Karpas-422 (cell line): Measurements from ENCODE around the gene MXRA7. TPM values are rescaled to one million over a fixed set of nuclear protein-coding genes. Genes with fewer than 3 reads are reported as not detected.

Experiments
- DNase-seq: peaks from one replicate; pipeline ENCODE4 v3.0.0-alpha.2; 2015
- H2AFZ ChIP-seq: fragments of 200-600 bp; sonication (generic); 2 replicates; pipeline ENCODE4 v1.6.1; 2014; ENCODE audit warnings: antibody characterized with exemption, low read length, mixed read lengths
- H3K27ac ChIP-seq: fragments of 200-600 bp; sonication (generic); 2 replicates; pipeline ENCODE4 v1.5.1; 2014; ENCODE audit warnings: mild to moderate bottlenecking, low read length, moderate library complexity
- H3K27me3 ChIP-seq: fragments of 200-600 bp; sonication (generic); 2 replicates; pipeline ENCODE4 v1.6.1; 2014; ENCODE audit warnings: low read length, mixed read lengths
- H3K36me3 ChIP-seq: fragments of 200-600 bp; sonication (generic); 2 replicates; pipeline ENCODE4 v1.6.1; 2014; ENCODE audit warnings: low read length, mixed read lengths; ENCODE audit not compliant: insufficient read depth
- H3K4me1 ChIP-seq: fragments of 200-600 bp; sonication (generic); 2 replicates; pipeline ENCODE4 v1.6.1; 2014; ENCODE audit warnings: mild to moderate bottlenecking, low read length, mixed read lengths
- H3K4me2 ChIP-seq: fragments of 200-600 bp; sonication (generic); 2 replicates; pipeline ENCODE4 v1.6.1; 2014; ENCODE audit warnings: low read length, low read depth, mild to moderate bottlenecking; ENCODE audit not compliant: poor library complexity, severe bottlenecking
- H3K4me3 ChIP-seq: fragments of 200-600 bp; sonication (generic); 2 replicates; pipeline ENCODE4 v1.5.1; 2014; ENCODE audit warnings: mild to moderate bottlenecking, antibody characterized with exemption, low read length, mixed read lengths
- H3K79me2 ChIP-seq: fragments of 200-600 bp; sonication (generic); 2 replicates; pipeline ENCODE4 v1.6.1; 2014; ENCODE audit warnings: mild to moderate bottlenecking, low read length, mixed read lengths
- H3K9ac ChIP-seq: fragments of 200-600 bp; sonication (generic); 2 replicates; pipeline ENCODE4 v1.6.0; 2014; ENCODE audit warnings: low read length
- H3K9me2 ChIP-seq: fragments of 200-600 bp; sonication (generic), shearing (Covaris generic); replicated peaks from 2 replicates; pipeline ENCODE4 v1.6.0; 2014; ENCODE audit warnings: mild to moderate bottlenecking, low read length, moderate library complexity; ENCODE audit not compliant: insufficient read depth
- H3K9me3 ChIP-seq: fragments of 300-700, 200-600 bp; sonication (generic); 2 replicates; pipeline ENCODE4 v1.6.1; 2014; ENCODE audit warnings: low read length, mixed read lengths
- H4K20me1 ChIP-seq: fragments of 200-600 bp; sonication (generic); 2 replicates; pipeline ENCODE4 v1.6.1; 2014; ENCODE audit warnings: mild to moderate bottlenecking, antibody characterized with exemption, low read length, low read depth; ENCODE audit not compliant: insufficient read depth
- total RNA-seq: library from RNA; depleted of rRNA; stranded (reverse); fragments of >200 nt; shearing (Covaris generic); gene quantifications from 2 replicates; pipeline ENCODE4 v1.2.3, GENCODE V29; 2014; ENCODE audit warnings: low replicate concordance

The MXRA7 gene
- total RNA-seq, 1 experiment from 2014 or later = 0.45 TPM

DNA sequence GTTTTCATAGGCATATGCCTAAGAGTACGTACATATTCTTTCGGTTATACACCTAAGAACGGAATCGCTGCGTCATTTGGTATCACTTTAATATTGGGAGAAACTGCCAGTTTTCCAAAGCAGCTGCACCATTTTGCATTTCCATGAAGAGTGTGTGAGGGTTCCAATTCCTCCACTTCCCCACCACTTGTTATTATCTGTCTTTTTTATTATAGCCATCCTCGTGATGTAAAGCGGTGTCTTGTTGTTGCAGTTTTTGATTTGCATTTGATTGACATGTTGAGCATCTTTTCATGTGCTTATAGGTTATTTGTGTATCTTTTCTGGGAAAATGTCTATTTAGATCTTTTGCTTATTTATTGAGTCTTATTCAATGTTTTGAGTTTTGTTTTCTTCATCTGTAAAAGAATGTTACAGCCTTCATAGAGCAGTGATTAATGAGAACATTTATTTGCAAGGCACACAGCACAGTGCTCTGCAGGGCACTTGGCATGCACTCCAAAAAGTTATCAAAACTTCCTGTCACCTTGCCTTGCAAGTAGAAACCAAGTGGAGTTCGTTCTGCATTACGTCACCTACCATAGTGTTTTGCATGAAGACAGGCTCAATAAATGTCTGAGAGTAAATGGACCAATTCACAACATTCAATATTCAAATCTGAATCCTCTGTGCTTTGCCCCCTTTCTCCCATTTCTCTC is 40.6 kb downstream of the MXRA7 start:
- H3K4me3 ChIP-seq = no peak overlapping the region
- H3K9me2 ChIP-seq = peaks cover 6% of the 10 kb centered on the region; the same call in 1 of the 2 replicates
- DNase-seq = no peak
- peaks cover 13% of the 10 kb centered on the region for H3K4me1 ChIP-seq
- H4K20me1 ChIP-seq = no peaks in the 10 kb centered on the region
- H3K9me3 ChIP-seq = no peaks in the 10 kb centered on the region
- no peak overlapping the region for H3K9ac ChIP-seq
- H2AFZ ChIP-seq = 0 out of 2 replicates have a peak overlapping the region, but pooled peaks have one; percentile 10
- H3K27ac ChIP-seq = no peak overlapping the region
- H3K79me2 ChIP-seq = no peaks in the 10 kb centered on the region
- H3K4me2 ChIP-seq = no peak overlapping the region
- H3K27me3 ChIP-seq = no peaks in the 10 kb centered on the region
- H3K36me3 ChIP-seq = no peaks in the 10 kb centered on the region

DNA sequence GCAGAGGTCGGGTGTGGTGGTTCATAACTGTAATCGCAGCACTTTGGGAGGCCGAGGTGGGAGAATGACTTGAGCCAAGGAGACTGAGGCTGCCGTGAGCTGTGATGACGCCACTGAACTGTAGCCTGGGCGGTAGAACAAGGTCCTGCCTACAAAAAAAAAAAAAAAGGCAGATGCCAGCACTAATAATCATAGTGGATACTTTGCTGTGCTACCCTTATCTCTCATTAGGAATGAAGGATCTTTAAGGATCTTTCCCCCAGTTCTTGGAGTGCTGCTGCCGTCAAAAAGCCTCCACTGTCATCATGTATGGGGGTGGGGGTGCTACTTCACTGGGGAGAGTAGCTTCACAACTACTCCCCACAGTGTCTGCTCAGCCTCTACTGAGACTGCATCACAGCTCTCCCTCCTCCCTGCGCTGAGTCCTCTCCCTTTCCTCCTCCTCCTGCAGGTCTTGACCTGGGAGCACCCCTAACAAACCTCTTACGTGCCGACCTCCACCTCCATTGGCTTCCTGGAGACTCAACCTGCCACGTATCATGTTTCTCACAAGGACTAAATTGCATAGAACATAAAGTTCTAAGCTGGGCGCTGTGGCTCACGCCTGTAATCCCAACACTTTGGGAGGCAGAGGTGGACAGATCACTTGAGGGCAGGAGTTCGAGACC is 42.8 kb downstream of the MXRA7 start:
- H4K20me1 ChIP-seq = no peaks in the 10 kb centered on the region
- H3K9ac ChIP-seq = no peak overlapping the region
- H3K36me3 ChIP-seq = no peaks in the 10 kb centered on the region
- no peaks in the 10 kb centered on the region for H3K79me2 ChIP-seq
- H3K27me3 ChIP-seq = no peaks in the 10 kb centered on the region
- no peak overlapping the region for H3K4me3 ChIP-seq
- peaks cover 13% of the 10 kb centered on the region for H3K4me1 ChIP-seq
- H3K27ac ChIP-seq = no peak overlapping the region
- peaks cover 6% of the 10 kb centered on the region; the same call in 1 of the 2 replicates for H3K9me2 ChIP-seq
- H3K9me3 ChIP-seq = no peaks in the 10 kb centered on the region
- H2AFZ ChIP-seq = no peak overlapping the region
- DNase-seq = no peak
- no peak overlapping the region for H3K4me2 ChIP-seq

DNA sequence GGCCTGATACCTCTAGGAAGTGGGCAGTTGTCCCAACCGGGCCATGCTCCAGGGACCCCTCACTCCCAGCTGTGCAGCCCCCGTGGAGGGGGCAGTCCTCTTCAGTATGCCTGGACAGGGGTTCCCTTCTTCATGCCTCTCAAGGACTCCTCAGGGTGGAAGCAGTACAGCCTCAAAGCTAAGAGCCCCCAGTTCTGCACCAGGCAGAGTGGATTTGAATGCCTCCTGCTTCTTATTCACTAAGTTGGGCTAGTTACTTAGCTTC is 43.3 kb downstream of the MXRA7 start:
- Histone ChIP-seq H3K9me3 (no peaks in the 10 kb centered on the region), H4K20me1 (no peaks in the 10 kb centered on the region), H3K36me3 (no peaks in the 10 kb centered on the region), H3K9me2 (peaks cover 5% of the 10 kb centered on the region; the same call in 1 of the 2 replicates), H3K4me1 (peaks cover 12% of the 10 kb centered on the region), H3K4me2 (no peak overlapping the region), H3K27me3 (no peaks in the 10 kb centered on the region), H2AFZ (no peak overlapping the region), H3K9ac (no peak overlapping the region), H3K79me2 (no peaks in the 10 kb centered on the region), H3K4me3 (no peak overlapping the region), H3K27ac (no peak overlapping the region)
- no peak for DNase-seq

DNA sequence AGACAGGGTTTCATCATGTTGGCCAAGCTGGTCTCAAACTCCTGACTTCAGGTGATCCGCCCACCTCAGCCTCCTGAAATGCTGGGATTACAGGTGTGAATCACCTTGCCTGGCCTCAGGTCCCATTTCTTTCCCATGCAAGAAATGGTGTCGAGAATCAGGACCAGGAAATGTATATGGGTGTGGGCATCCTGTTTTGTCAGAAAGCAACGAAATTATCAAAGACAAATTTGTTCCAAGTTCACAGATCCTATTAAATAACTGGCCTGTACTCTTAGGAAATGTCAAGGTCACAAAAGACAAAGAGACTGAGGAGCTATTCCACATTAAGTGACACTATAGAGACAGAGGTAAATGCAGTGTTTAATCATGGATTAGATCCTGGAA is 50.1 kb downstream of the MXRA7 start:
- H3K4me1 ChIP-seq = no peaks in the 10 kb centered on the region
- no peak overlapping the region for H2AFZ ChIP-seq
- H3K27ac ChIP-seq = no peak overlapping the region
- no peaks in the 10 kb centered on the region for H4K20me1 ChIP-seq
- H3K9me3 ChIP-seq = no peaks in the 10 kb centered on the region
- no peaks in the 10 kb centered on the region for H3K27me3 ChIP-seq
- H3K4me3 ChIP-seq = no peak overlapping the region
- H3K4me2 ChIP-seq = no peak overlapping the region
- no peaks in the 10 kb centered on the region for H3K9me2 ChIP-seq
- DNase-seq = no peak
- H3K9ac ChIP-seq = no peak overlapping the region
- H3K36me3 ChIP-seq = no peaks in the 10 kb centered on the region
- no peaks in the 10 kb centered on the region for H3K79me2 ChIP-seq

GRCh38 chr17:76659928-76660655 is 50.7 kb downstream of the MXRA7 start:
- H2AFZ ChIP-seq = no peak overlapping the region
- no peak overlapping the region for H3K27ac ChIP-seq
- no peaks in the 10 kb centered on the region for H4K20me1 ChIP-seq
- no peaks in the 10 kb centered on the region for H3K27me3 ChIP-seq
- no peaks in the 10 kb centered on the region for H3K36me3 ChIP-seq
- H3K9me2 ChIP-seq = no peaks in the 10 kb centered on the region
- no peaks in the 10 kb centered on the region for H3K79me2 ChIP-seq
- H3K4me1 ChIP-seq = no peaks in the 10 kb centered on the region
- no peak for DNase-seq
- no peak overlapping the region for H3K9ac ChIP-seq
- no peak overlapping the region for H3K4me2 ChIP-seq
- no peaks in the 10 kb centered on the region for H3K9me3 ChIP-seq
- no peak overlapping the region for H3K4me3 ChIP-seq

DNA sequence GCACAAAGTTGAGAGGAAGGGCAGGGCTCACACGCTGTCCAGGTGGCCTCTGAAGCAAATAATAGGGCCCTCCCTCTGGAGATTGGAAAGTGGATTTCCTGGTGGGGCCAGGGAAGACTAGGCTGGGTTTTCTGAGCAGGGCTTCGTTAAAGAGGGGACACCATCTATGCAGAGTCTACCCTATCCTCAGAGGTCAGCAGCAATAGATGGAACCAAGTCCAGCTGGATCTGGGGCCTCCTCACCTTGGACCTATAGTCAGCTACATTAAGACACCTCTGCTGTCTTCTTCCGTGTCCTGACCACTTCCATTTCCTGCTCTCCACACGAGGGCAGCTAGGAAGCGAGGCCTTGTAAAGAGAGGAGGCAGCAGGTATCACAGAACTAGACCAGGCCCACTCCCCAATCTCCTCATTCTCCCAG is 52.5 kb downstream of the MXRA7 start:
- no peaks in the 10 kb centered on the region for H3K9me2 ChIP-seq
- H3K27me3 ChIP-seq = no peaks in the 10 kb centered on the region
- no peaks in the 10 kb centered on the region for H3K4me1 ChIP-seq
- no peak overlapping the region for H3K9ac ChIP-seq
- H2AFZ ChIP-seq = no peak overlapping the region
- H4K20me1 ChIP-seq = no peaks in the 10 kb centered on the region
- no peak overlapping the region for H3K4me3 ChIP-seq
- no peaks in the 10 kb centered on the region for H3K9me3 ChIP-seq
- no peaks in the 10 kb centered on the region for H3K36me3 ChIP-seq
- H3K79me2 ChIP-seq = no peaks in the 10 kb centered on the region
- no peak overlapping the region for H3K27ac ChIP-seq
- DNase-seq = no peak
- H3K4me2 ChIP-seq = no peak overlapping the region

- Histone ChIP-seq H3K27me3 (no peaks in the 10 kb centered on the region), H3K9me3 (no peaks in the 10 kb centered on the region), H3K9me2 (no peaks in the 10 kb centered on the region), H3K9ac (no peak overlapping the region), H4K20me1 (no peaks in the 10 kb centered on the region), H3K79me2 (no peaks in the 10 kb centered on the region), H3K4me3 (no peak overlapping the region), H3K27ac (no peak overlapping the region), H3K4me2 (no peak overlapping the region), H3K4me1 (no peaks in the 10 kb centered on the region), H2AFZ (no peak overlapping the region), H3K36me3 (no peaks in the 10 kb centered on the region)
- no peak for DNase-seq
These were observed 53.1 kb downstream of the MXRA7 start for GRCh38 chr17:76657505-76658241.

- Histone ChIP-seq H4K20me1 (no peaks in the 10 kb centered on the region), H3K79me2 (no peaks in the 10 kb centered on the region), H3K4me1 (no peaks in the 10 kb centered on the region), H3K27me3 (no peaks in the 10 kb centered on the region), H3K36me3 (no peaks in the 10 kb centered on the region), H3K9ac (no peak overlapping the region), H3K4me3 (no peak overlapping the region), H3K27ac (no peak overlapping the region), H2AFZ (no peak overlapping the region), H3K9me3 (no peaks in the 10 kb centered on the region), H3K4me2 (no peak overlapping the region), H3K9me2 (no peaks in the 10 kb centered on the region)
- no peak for DNase-seq
These were observed 56.4 kb downstream of the MXRA7 start for GRCh38 chr17:76654408-76654807.
